ENCODE results near the gene AFG1L. TPM values are rescaled to one million over a fixed set of nuclear protein-coding genes. Genes with fewer than 3 reads are reported as not detected.
"Not testable (repeated sequence)": the region's sequence is repeated elsewhere in the genome, so short reads cannot be mapped to it uniquely, and the experiment has no call there.

The AFG1L gene
- total and polyA plus RNA-seq, 2 experiments from 2014 or later, result 9.4 to 9.7 TPM

GRCh38 chr6:108408861-108409260, 114.0 kb downstream of the AFG1L start:
- H3K27ac ChIP-seq, result peak overlapping the region; percentile 38
- no peak for TF ChIP-seq EZH2phosphoT487 (IDR thresholded peaks at IDR 0.05; ENCODE audit: low read depth, severe bottlenecking, unreplicated experiment)
- TF ChIP-seq CTCF (IDR thresholded peaks at IDR 0.05; ENCODE audit: poor library complexity), result no peak
- no peak for TF ChIP-seq EZH2 (IDR thresholded peaks at IDR 0.05; ENCODE audit: borderline replicate concordance)
- 82% methylated on average over 3 of the region's 3 CpGs for WGBS (ENCODE audit: low lambda C conversion rate, missing lambda C conversion rate)

DNA sequence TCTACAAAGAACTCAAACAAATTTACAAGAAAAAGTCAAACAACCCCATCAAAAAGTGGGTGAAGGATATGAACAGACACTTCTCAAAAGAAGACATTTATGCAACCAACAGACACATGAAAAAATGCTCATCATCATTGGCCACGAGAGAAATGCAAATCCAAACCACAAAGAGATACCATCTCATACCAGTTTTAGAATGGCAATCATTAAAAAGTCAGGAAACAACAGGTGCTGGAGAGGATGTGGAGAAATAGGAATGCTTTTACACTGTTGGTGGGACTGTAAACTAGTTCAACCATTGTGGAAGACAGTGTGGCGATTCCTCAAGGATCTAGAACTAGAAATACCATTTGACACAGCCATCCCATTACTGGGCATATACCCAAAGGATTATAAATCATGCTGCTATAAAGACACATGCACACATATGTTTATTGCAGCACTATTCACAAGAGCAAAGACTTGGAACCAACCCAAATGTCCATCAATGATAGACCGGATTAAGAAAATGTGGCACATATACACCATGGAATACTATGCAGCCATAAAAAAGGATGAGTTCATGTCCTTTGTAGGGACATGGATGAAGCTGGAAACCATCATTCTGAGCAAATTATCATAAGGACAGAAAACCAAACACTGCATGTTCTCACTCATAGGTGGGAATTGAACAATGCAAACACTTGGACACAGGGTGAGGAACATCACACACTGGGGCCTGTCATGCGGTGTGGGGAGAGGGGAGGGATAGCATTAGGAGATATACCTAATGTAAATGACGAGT, 121.4 kb downstream of the AFG1L start:
- not testable (repeated sequence) for H3K36me3 ChIP-seq (replicated peaks; ENCODE audit: insufficient read depth, low read depth); H3K4me3 ChIP-seq; H3K9me3 ChIP-seq (ENCODE audit: low read depth); H2AFZ ChIP-seq; H3K9me2 ChIP-seq (replicated peaks; ENCODE audit: insufficient read depth); H3K27me3 ChIP-seq; H4K20me1 ChIP-seq (ENCODE audit: insufficient read depth, poor library complexity, severe bottlenecking); H3K27ac ChIP-seq; H3K4me2 ChIP-seq; H3K4me1 ChIP-seq (ENCODE audit: insufficient read depth); H3K79me2 ChIP-seq; DNase-seq (ENCODE audit: low spot score)
- WGBS (ENCODE audit: low lambda C conversion rate, missing lambda C conversion rate), result 94% methylated on average over 5 of the region's 5 CpGs

More at GRCh38 chr6:108408861-108409260, 114.0 kb downstream of the AFG1L start:
- Histone ChIP-seq H3K4me3 (no peak overlapping the region), H3K9me2 (replicated peaks; ENCODE audit: insufficient read depth) (no peaks in the 10 kb centered on the region), H3K79me2 (no peaks in the 10 kb centered on the region), H3K36me3 (replicated peaks; ENCODE audit: insufficient read depth, low read depth) (no peaks in the 10 kb centered on the region), H2AFZ (no peak overlapping the region), H3K4me1 (ENCODE audit: insufficient read depth) (peaks cover 4% of the 10 kb centered on the region), H3K9me3 (ENCODE audit: low read depth) (no peaks in the 10 kb centered on the region), H3K4me2 (no peak overlapping the region), H4K20me1 (ENCODE audit: insufficient read depth, poor library complexity, severe bottlenecking) (no peaks in the 10 kb centered on the region), H3K27me3 (no peaks in the 10 kb centered on the region)
- no peak for DNase-seq (ENCODE audit: low spot score)

GRCh38 chr6:108417027-108417426, 122.2 kb downstream of the AFG1L start:
- Histone ChIP-seq H4K20me1 (ENCODE audit: insufficient read depth, poor library complexity, severe bottlenecking) (no peaks in the 10 kb centered on the region), H3K79me2 (no peaks in the 10 kb centered on the region), H3K36me3 (replicated peaks; ENCODE audit: insufficient read depth, low read depth) (no peaks in the 10 kb centered on the region), H3K4me3 (no peak overlapping the region), H3K4me2 (no peak overlapping the region), H3K9me3 (ENCODE audit: low read depth) (no peaks in the 10 kb centered on the region), H3K9me2 (replicated peaks; ENCODE audit: insufficient read depth) (no peaks in the 10 kb centered on the region), H2AFZ (no peak overlapping the region), H3K27me3 (no peaks in the 10 kb centered on the region), H3K4me1 (ENCODE audit: insufficient read depth) (no peaks in the 10 kb centered on the region), H3K27ac (no peak overlapping the region)
- TF ChIP-seq EZH2 (IDR thresholded peaks at IDR 0.05; ENCODE audit: borderline replicate concordance) (no peak), EZH2phosphoT487 (IDR thresholded peaks at IDR 0.05; ENCODE audit: low read depth, severe bottlenecking, unreplicated experiment) (no peak), CTCF (IDR thresholded peaks at IDR 0.05; ENCODE audit: poor library complexity) (no peak)
- 83% methylated on average over 6 of the region's 6 CpGs for WGBS (ENCODE audit: low lambda C conversion rate, missing lambda C conversion rate)
- no peak for DNase-seq (ENCODE audit: low spot score)

DNA sequence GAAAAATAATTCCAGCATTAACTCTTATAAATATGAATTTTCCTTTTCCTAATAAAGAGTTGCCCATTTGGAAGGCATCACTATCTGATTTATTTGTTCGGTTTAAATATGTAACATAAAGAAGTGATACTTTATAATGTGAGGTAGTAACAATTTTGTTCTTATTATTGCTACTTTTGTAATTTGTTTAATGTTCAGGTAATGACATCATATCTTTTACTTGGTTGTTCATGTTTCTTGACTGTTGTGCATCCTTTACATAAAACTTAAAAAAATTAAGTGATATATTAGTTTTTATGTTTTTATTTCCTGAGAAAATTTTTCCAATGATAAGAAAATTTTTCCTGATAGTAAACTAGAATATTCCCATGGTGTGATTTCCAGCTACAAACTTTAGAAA, 124.6 kb downstream of the AFG1L start:
- Histone ChIP-seq H3K4me3 (no peak overlapping the region), H3K9me3 (ENCODE audit: low read depth) (no peaks in the 10 kb centered on the region), H3K27ac (no peak overlapping the region), H3K4me1 (ENCODE audit: insufficient read depth) (no peaks in the 10 kb centered on the region), H3K79me2 (no peaks in the 10 kb centered on the region), H3K4me2 (no peak overlapping the region), H4K20me1 (ENCODE audit: insufficient read depth, poor library complexity, severe bottlenecking) (no peaks in the 10 kb centered on the region), H2AFZ (no peak overlapping the region), H3K27me3 (no peaks in the 10 kb centered on the region), H3K36me3 (replicated peaks; ENCODE audit: insufficient read depth, low read depth) (no peaks in the 10 kb centered on the region), H3K9me2 (replicated peaks; ENCODE audit: insufficient read depth) (no peaks in the 10 kb centered on the region)
- 97% methylated on average over 1 of the region's 1 CpG for WGBS (ENCODE audit: low lambda C conversion rate, missing lambda C conversion rate)
- TF ChIP-seq CTCF (IDR thresholded peaks at IDR 0.05; ENCODE audit: poor library complexity), result no peak
- no peak for DNase-seq (ENCODE audit: low spot score)
